ENCODE data around the gene PTPDC1.
"Not testable (repeated sequence)": the region's sequence is repeated elsewhere in the genome, so short reads cannot be mapped to it uniquely, and the experiment has no call there.

Gene PTPDC1

DNA sequence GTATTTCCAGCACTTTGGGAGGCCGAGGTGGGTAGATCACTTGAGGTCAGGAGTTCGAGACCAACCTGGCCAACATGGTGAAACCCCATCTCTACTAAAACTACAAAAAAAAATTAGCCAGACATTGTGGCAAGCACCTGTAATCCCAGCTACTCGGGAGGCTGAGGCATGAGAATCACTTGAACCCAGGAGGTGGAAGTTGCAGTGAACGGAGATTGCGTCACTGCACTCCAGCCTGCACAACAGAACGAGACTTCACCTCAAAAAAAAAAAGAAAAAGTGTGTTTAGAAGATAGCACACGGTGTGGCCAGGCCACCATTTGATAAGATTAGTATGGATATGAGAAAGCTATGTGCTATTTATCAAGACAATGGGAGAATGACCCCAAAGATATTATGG, 35.8 kb downstream of the PTPDC1 start:
- not testable (repeated sequence) for H3K4me1 ChIP-seq (ENCODE audit: control insufficient read depth, insufficient read depth, low read length); H3K9ac ChIP-seq (ENCODE audit: low read length); H3K27ac ChIP-seq (ENCODE audit: low read depth, low read length); H3K27me3 ChIP-seq (ENCODE audit: control insufficient read depth, insufficient read depth, low read length); H3K36me3 ChIP-seq (ENCODE audit: control insufficient read depth, insufficient read depth, low read length); H3K4me3 ChIP-seq (ENCODE audit: low read depth, low read length)
- peaks cover 14% of the 10 kb centered on the region; the same call in 1 of the 2 replicates for H3K9me3 ChIP-seq (ENCODE audit: control insufficient read depth, insufficient read depth, low read depth, low read length)

DNA sequence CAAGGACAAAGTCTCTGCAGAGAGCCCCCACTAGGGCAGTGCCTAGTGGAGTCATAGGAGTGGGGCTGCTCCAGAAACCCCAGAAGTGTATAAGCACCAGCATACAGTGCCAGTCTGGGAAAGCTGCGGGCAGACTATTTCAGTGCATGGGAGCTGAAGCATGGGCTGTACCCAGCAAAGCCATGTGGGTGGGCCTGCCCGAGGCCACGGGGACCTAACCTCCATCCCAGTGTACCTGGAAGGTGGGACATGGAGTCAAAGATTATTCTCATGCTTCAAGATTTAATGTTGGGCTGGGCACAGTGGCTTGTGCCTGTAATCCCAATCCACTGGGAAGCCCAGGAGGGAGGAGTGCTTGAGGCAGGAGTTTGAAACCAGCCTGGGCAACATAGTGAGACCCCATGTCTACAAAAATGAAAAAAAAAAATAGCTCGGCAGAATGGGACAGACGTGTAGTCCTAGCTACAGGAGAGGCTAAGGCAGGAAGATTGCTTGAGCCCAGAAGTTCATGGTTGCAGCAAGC, 36.7 kb downstream of the PTPDC1 start:
- H3K27ac ChIP-seq (ENCODE audit: low read depth, low read length) = no peak overlapping the region
- H3K27me3 ChIP-seq (ENCODE audit: control insufficient read depth, insufficient read depth, low read length) = no peaks in the 10 kb centered on the region
- H3K4me3 ChIP-seq (ENCODE audit: low read depth, low read length) = no peak overlapping the region
- H3K36me3 ChIP-seq (ENCODE audit: control insufficient read depth, insufficient read depth, low read length) = no peaks in the 10 kb centered on the region
- H3K9ac ChIP-seq (ENCODE audit: low read length) = no peak overlapping the region
- no peaks in the 10 kb centered on the region for H3K4me1 ChIP-seq (ENCODE audit: control insufficient read depth, insufficient read depth, low read length)
- peaks cover 19% of the 10 kb centered on the region; the same call in 1 of the 2 replicates for H3K9me3 ChIP-seq (ENCODE audit: control insufficient read depth, insufficient read depth, low read depth, low read length)

DNA sequence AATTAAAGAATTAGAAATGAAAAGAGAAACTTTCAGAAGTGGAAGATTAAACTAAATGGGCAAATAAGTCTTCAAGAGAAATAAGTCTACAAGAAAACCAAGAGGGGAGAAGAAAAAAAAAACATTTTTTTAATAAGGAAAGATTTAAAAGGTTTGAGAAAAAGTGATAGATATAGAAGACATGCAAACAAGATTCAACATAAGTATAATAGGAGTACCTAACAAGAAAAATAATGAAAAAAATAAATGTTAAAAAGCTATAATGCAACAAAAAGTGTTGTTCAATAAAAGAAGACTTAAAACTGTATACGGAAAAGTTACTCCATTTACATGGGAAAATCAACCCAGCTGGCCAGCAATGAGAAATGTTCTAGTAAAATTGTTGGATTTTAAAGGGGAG, 42.6 kb downstream of the PTPDC1 start:
- Histone ChIP-seq H3K4me1 (ENCODE audit: control insufficient read depth, insufficient read depth, low read length) (no peaks in the 10 kb centered on the region), H3K27ac (ENCODE audit: low read depth, low read length) (no peak overlapping the region), H3K9ac (ENCODE audit: low read length) (no peak overlapping the region), H3K9me3 (ENCODE audit: control insufficient read depth, insufficient read depth, low read depth, low read length) (peaks cover 55% of the 10 kb centered on the region), H3K4me3 (ENCODE audit: low read depth, low read length) (no peak overlapping the region), H3K27me3 (ENCODE audit: control insufficient read depth, insufficient read depth, low read length) (no peaks in the 10 kb centered on the region), H3K36me3 (ENCODE audit: control insufficient read depth, insufficient read depth, low read length) (no peaks in the 10 kb centered on the region)

DNA sequence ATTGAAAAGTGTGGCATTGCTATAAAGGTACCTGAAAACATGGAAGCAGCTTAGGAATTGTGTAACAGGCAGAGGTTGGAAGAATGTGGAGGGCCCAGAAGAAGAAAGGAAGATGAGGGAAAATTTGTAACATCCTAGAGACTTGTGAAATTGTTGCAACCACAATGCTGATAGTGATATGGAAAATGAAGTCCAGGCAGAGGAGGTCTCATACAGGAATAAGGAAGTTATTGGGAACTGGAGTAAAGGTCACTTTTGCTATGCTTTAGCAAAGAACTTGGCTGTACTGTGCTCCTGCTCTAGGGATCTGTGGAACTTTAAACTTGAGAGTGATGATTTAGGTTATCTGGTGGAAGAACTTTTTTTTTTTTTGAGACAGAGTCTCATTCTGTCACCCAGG, 43.5 kb downstream of the PTPDC1 start:
- Histone ChIP-seq H3K27me3 (ENCODE audit: control insufficient read depth, insufficient read depth, low read length) (no peaks in the 10 kb centered on the region), H3K9me3 (ENCODE audit: control insufficient read depth, insufficient read depth, low read depth, low read length) (peaks cover 55% of the 10 kb centered on the region), H3K4me3 (ENCODE audit: low read depth, low read length) (no peak overlapping the region), H3K9ac (ENCODE audit: low read length) (no peak overlapping the region), H3K4me1 (ENCODE audit: control insufficient read depth, insufficient read depth, low read length) (no peaks in the 10 kb centered on the region), H3K36me3 (ENCODE audit: control insufficient read depth, insufficient read depth, low read length) (no peaks in the 10 kb centered on the region), H3K27ac (ENCODE audit: low read depth, low read length) (no peak overlapping the region)

DNA sequence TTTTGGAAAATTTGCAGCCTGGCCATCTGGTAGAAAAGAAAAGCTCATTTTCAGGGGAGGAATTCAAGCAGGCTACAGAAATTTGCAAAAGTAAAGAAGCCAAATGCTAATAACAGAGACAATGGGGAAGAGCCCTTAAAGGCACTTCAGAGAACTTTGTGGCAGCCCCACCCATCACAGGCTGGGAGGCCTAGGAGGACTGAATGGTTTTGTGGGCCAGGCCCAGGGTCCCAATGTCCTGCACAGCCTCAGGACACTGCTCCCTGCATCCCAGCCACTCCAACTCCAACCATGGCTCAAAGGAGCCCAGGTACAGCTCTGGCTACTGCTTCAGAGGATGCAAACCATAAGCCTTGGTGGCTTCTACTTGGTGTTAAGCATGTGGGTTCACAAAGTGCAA, 44.3 kb downstream of the PTPDC1 start:
- Histone ChIP-seq H3K4me3 (ENCODE audit: low read depth, low read length) (no peak overlapping the region), H3K9ac (ENCODE audit: low read length) (no peak overlapping the region), H3K27ac (ENCODE audit: low read depth, low read length) (no peak overlapping the region), H3K27me3 (ENCODE audit: control insufficient read depth, insufficient read depth, low read length) (no peaks in the 10 kb centered on the region), H3K9me3 (ENCODE audit: control insufficient read depth, insufficient read depth, low read depth, low read length) (peaks cover 55% of the 10 kb centered on the region), H3K36me3 (ENCODE audit: control insufficient read depth, insufficient read depth, low read length) (no peaks in the 10 kb centered on the region), H3K4me1 (ENCODE audit: control insufficient read depth, insufficient read depth, low read length) (no peaks in the 10 kb centered on the region)

DNA sequence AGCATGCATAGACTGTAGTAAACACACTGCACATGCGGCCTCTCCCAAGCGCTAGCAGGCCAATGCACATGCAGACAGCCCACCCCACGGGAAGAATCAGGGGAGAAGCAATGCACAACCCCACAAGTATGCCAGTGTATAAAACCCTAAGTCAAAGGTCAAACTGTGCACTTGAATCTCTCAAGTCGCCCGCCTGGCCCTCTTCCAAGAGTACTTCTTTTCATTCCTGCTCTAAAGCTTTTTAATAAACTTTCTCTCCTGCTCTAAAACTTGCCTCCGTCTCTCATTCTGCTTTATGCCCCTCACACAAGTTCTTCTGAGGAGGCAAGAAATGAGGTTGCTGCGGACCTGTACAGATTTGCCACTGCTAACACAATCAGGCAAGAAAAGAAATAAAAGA, 50.4 kb downstream of the PTPDC1 start:
- Histone ChIP-seq H3K9me3 (ENCODE audit: control insufficient read depth, insufficient read depth, low read depth, low read length) (peaks cover 8% of the 10 kb centered on the region), H3K4me3 (ENCODE audit: low read depth, low read length) (no peak overlapping the region), H3K36me3 (ENCODE audit: control insufficient read depth, insufficient read depth, low read length) (no peaks in the 10 kb centered on the region), H3K27ac (ENCODE audit: low read depth, low read length) (no peak overlapping the region), H3K27me3 (ENCODE audit: control insufficient read depth, insufficient read depth, low read length) (no peaks in the 10 kb centered on the region), H3K4me1 (ENCODE audit: control insufficient read depth, insufficient read depth, low read length) (no peaks in the 10 kb centered on the region), H3K9ac (ENCODE audit: low read length) (no peak overlapping the region)

DNA sequence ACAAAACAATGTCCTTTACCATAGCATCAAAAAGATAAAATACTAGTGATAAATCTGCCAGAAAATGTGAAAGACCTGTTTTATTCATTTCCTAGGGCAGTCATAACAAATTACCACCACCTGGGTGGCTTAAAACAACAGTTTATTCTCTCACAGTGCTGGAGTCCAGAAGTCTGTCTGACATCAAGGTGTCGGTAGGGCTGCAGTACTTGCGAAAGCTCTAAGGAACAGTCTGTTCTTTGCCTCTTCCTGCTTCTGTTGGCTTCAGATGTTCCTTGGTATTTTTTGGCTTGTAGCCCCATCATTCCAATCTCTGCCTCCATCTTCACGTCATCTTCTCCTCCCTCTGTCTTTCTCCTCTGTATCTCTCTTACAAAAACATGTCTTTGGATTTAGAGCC, 51.0 kb downstream of the PTPDC1 start:
- Histone ChIP-seq H3K9ac (ENCODE audit: low read length) (no peak overlapping the region), H3K9me3 (ENCODE audit: control insufficient read depth, insufficient read depth, low read depth, low read length) (peaks cover 5% of the 10 kb centered on the region; the same call in 1 of the 2 replicates), H3K27me3 (ENCODE audit: control insufficient read depth, insufficient read depth, low read length) (no peaks in the 10 kb centered on the region), H3K36me3 (ENCODE audit: control insufficient read depth, insufficient read depth, low read length) (no peaks in the 10 kb centered on the region), H3K4me3 (ENCODE audit: low read depth, low read length) (no peak overlapping the region), H3K27ac (ENCODE audit: low read depth, low read length) (no peak overlapping the region), H3K4me1 (ENCODE audit: control insufficient read depth, insufficient read depth, low read length) (no peaks in the 10 kb centered on the region; the same call in 1 of the 2 replicates)

DNA sequence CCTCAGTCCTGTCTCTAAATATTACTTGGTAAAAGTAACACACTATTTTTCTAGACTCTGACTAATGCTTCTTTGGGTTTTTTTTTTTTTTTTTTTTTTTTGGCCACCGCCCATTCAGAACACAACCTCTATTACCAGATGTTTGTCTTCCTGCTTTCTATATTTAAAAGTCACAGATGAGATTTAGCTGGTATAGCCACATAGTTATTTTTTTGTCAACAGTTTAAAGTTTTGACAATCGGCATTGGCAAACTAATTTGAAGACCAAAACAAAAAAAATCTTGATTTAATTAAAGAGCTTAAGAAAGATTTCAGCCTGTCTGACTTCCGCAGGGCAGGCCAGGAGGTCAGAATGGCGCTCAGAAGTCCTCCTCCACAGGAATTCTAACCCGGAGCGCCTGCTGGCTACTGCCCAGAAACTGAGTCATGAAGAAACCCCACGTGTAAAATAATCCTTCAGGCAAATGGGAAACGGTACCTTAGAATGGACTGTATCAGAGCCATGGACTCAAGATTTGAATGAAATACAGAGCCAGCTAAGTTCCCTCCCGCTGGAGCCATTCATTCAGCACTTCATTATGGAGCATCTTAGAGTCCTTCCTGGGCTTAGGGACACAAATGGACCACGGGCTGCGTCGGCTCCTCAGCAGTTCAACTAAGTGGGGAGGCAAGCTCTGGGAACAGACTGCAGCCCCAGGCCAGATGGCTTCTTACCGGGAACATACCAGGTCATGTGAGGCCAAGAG, 55.6 kb downstream of the PTPDC1 start:
- Histone ChIP-seq H3K27ac (ENCODE audit: low read depth, low read length) (no peak overlapping the region), H3K27me3 (ENCODE audit: control insufficient read depth, insufficient read depth, low read length) (no peaks in the 10 kb centered on the region), H3K4me3 (ENCODE audit: low read depth, low read length) (no peak overlapping the region), H3K9ac (ENCODE audit: low read length) (no peak overlapping the region), H3K4me1 (ENCODE audit: control insufficient read depth, insufficient read depth, low read length) (peaks cover 10% of the 10 kb centered on the region; the same call in 1 of the 2 replicates), H3K36me3 (ENCODE audit: control insufficient read depth, insufficient read depth, low read length) (no peaks in the 10 kb centered on the region), H3K9me3 (ENCODE audit: control insufficient read depth, insufficient read depth, low read depth, low read length) (no peaks in the 10 kb centered on the region)

DNA sequence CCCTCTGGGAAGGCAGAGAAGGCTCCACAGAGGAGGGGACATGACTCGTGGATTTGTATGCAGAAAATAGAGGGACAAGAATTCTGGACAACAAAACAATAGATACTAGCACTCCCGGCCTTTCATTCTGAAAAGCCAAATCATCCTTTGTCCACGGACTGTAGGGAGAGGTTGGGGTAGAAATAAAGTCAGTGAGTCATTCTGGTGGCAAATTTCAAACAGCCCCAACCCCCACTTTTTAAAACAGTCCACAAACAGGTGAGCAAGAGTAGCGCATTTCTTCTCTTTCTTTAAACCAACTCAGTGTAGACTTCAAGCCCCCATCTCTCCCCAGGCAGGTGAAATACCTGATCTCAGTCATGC, 56.1 kb downstream of the PTPDC1 start:
- Histone ChIP-seq H3K36me3 (ENCODE audit: control insufficient read depth, insufficient read depth, low read length) (no peaks in the 10 kb centered on the region), H3K9me3 (ENCODE audit: control insufficient read depth, insufficient read depth, low read depth, low read length) (no peaks in the 10 kb centered on the region), H3K4me1 (ENCODE audit: control insufficient read depth, insufficient read depth, low read length) (peaks cover 10% of the 10 kb centered on the region; the same call in 1 of the 2 replicates), H3K27me3 (ENCODE audit: control insufficient read depth, insufficient read depth, low read length) (no peaks in the 10 kb centered on the region), H3K27ac (ENCODE audit: low read depth, low read length) (no peak overlapping the region), H3K4me3 (ENCODE audit: low read depth, low read length) (no peak overlapping the region), H3K9ac (ENCODE audit: low read length) (no peak overlapping the region)

DNA sequence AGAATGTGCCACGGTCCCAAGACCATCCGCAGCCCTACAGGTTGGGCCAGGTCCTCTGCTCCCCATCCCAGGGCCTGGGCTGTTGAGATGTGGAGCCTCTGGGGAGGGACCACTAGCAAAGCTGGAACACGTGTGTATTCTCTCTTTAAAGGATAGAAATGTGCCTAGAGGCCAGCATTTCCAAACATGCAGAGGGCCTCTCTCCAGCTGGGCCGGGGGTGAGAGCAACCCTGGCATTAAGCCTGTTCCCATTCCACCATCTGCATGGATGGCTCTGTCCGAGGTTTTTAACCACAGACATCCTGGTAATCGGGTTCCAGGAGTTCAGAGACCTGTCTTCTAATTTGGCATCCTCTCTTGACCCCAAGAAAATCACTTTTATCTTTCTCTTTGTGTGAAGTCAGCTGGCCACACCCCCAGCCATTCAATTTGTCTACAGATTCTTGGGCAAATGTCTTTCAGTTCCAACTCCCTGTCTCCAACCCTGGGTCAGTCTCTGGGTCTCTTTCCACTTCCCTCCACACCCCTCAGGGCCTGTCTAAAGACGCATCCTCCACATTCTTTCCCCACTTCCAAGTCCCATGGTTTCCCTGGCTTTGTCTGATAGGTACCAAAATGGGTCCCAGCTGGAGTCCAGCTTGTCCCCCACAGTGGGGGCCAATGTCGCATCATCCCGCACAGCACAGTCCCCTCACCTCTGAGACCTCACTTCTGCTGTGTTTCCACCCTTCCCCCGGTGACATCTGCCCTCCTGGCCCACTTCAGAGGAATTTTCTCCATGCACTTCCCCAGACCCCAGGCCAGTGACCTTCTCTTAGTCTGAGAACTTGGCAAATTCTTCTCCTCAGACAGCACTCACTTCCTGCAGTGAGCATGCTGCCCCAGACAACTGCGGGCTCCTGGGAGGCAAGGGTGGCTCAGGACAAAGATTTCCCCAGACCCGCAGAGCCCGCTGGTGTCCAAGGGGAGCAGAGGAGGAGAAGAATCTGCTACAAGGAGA, 56.8 kb downstream of the PTPDC1 start:
- Histone ChIP-seq H3K36me3 (ENCODE audit: control insufficient read depth, insufficient read depth, low read length) (no peaks in the 10 kb centered on the region), H3K4me3 (ENCODE audit: low read depth, low read length) (no peak overlapping the region), H3K9ac (ENCODE audit: low read length) (no peak overlapping the region), H3K4me1 (ENCODE audit: control insufficient read depth, insufficient read depth, low read length) (peaks cover 10% of the 10 kb centered on the region; the same call in 1 of the 2 replicates), H3K9me3 (ENCODE audit: control insufficient read depth, insufficient read depth, low read depth, low read length) (no peaks in the 10 kb centered on the region), H3K27me3 (ENCODE audit: control insufficient read depth, insufficient read depth, low read length) (no peaks in the 10 kb centered on the region), H3K27ac (ENCODE audit: low read depth, low read length) (no peak overlapping the region)

DNA sequence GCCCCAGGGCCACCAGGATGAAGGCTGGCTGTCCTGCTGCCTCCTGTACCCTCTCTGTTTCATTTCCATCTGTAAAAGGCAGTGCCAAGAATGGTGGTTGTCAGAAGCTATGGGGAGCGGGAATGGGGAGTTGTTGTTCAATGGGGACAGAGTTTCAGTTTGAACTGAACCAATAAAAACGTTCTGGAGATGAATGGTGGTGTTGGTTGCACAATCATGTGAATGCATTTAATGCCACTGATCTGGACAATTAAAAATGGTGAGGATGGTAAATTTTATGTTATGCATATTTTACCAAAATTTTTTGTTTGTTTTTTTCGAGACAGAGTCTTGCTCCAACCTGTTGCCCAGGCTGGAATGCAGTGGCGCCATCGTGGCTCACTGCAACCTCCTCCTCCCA, 58.1 kb downstream of the PTPDC1 start:
- Histone ChIP-seq H3K27me3 (ENCODE audit: control insufficient read depth, insufficient read depth, low read length) (no peaks in the 10 kb centered on the region), H3K9ac (ENCODE audit: low read length) (no peak overlapping the region), H3K36me3 (ENCODE audit: control insufficient read depth, insufficient read depth, low read length) (no peaks in the 10 kb centered on the region), H3K27ac (ENCODE audit: low read depth, low read length) (no peak overlapping the region), H3K4me1 (ENCODE audit: control insufficient read depth, insufficient read depth, low read length) (peaks cover 10% of the 10 kb centered on the region; the same call in 1 of the 2 replicates), H3K4me3 (ENCODE audit: low read depth, low read length) (no peak overlapping the region), H3K9me3 (ENCODE audit: control insufficient read depth, insufficient read depth, low read depth, low read length) (no peaks in the 10 kb centered on the region)
